Measurements from ENCODE around the gene CCDC93. TPM values are rescaled to one million over a fixed set of nuclear protein-coding genes. Genes with fewer than 3 reads are reported as not detected.

Gene CCDC93
- total and polyA plus RNA-seq, 2 experiments from 2014 or later, result 12.8 to 15.9 TPM

DNA sequence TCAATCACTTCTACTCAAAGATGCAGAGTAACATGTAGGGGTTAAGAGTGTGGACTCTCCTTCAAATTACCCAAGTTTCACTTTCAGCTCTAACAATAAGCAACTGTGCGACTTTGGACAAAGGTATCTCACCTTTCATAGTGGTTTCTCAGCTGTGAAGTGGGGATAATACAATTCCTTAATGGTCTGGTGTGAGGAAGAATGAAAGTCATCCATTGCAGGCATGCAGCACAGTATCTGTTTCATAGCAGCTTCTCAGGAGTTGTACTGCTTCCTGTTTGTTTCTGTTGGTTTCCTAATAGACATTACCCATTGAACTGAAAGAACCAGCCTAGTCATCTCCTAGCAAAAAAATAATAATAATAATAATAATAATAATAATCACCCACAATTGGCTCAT lies 125.0 kb downstream of the CCDC93 start:
- H3K4me3 ChIP-seq, result no peak overlapping the region
- H2AFZ ChIP-seq, result no peak overlapping the region
- no peaks in the 10 kb centered on the region for H3F3A ChIP-seq (ENCODE audit: insufficient read depth)
- no peak overlapping the region for H3K4me2 ChIP-seq (ENCODE audit: unreplicated experiment)
- no peaks in the 10 kb centered on the region for H3K4me1 ChIP-seq (ENCODE audit: insufficient read depth)
- WGBS, 2 experiments (ENCODE audit: low coverage in 1 of 2, low lambda C conversion rate in 2 of 2, missing lambda C conversion rate in 2 of 2), result 23 to 25% methylated on average over 1 of the region's 1 CpG
- peaks cover 6% of the 10 kb centered on the region; the same call in 1 of the 2 replicates for H3K27me3 ChIP-seq (replicated peaks; ENCODE audit: insufficient read depth)
- H3K9me2 ChIP-seq (ENCODE audit: insufficient read depth), result no peaks in the 10 kb centered on the region
- TF ChIP-seq EZH2 (IDR thresholded peaks at IDR 0.05; ENCODE audit: insufficient read depth, poor library complexity, severe bottlenecking) (no peak), EZH2phosphoT487 (IDR thresholded peaks at IDR 0.05; ENCODE audit: insufficient read depth, low read depth) (no peak)
- H3K36me3 ChIP-seq (ENCODE audit: low read depth), result no peaks in the 10 kb centered on the region
- DNase-seq, result no peak
- H4K20me1 ChIP-seq (ENCODE audit: insufficient read depth), result no peaks in the 10 kb centered on the region
- H3K9ac ChIP-seq, result no peak overlapping the region
- no peak overlapping the region for H3K27ac ChIP-seq
- in situ Hi-C loops (cut with MboI), result no loop called here
- no peaks in the 10 kb centered on the region for H3K79me2 ChIP-seq (ENCODE audit: insufficient read depth)
- no peaks in the 10 kb centered on the region for H3K9me3 ChIP-seq (ENCODE audit: low read depth)

DNA sequence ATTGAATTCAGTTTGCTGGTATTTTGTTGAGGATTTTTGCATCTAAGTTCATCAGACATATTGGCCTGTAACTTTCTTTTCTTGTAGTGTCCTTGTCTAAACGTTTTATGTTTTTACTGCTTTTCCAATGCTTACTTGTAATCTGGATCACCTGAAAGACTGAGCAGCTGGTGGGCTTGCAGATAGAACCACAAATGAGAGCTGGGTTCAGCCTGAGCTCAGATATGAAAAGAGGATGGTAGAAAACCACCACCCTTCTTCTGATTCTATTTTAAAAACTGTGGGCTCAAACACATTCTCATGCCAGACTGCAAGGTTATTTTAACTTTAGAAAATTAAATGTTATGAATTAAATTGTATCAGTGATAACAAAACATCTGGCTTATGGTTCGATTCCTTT lies 128.6 kb downstream of the CCDC93 start:
- no peak overlapping the region for H2AFZ ChIP-seq
- H3K9ac ChIP-seq, result no peak overlapping the region
- no peak overlapping the region for H3K4me3 ChIP-seq
- no peak overlapping the region for H3K27ac ChIP-seq
- in situ Hi-C loops (cut with MboI), result no loop called here
- no peak for DNase-seq
- WGBS, 2 experiments (ENCODE audit: low coverage in 1 of 2, low lambda C conversion rate in 2 of 2, missing lambda C conversion rate in 2 of 2), result 36 to 43% methylated on average over 2 of the region's 2 CpGs
- no peaks in the 10 kb centered on the region for H3K36me3 ChIP-seq (ENCODE audit: low read depth)
- no peaks in the 10 kb centered on the region for H3F3A ChIP-seq (ENCODE audit: insufficient read depth)
- H3K79me2 ChIP-seq (ENCODE audit: insufficient read depth), result no peaks in the 10 kb centered on the region
- H3K4me2 ChIP-seq (ENCODE audit: unreplicated experiment), result no peak overlapping the region
- H4K20me1 ChIP-seq (ENCODE audit: insufficient read depth), result no peaks in the 10 kb centered on the region
- no peaks in the 10 kb centered on the region for H3K9me2 ChIP-seq (ENCODE audit: insufficient read depth)
- H3K9me3 ChIP-seq (ENCODE audit: low read depth), result no peaks in the 10 kb centered on the region
- H3K4me1 ChIP-seq (ENCODE audit: insufficient read depth), result no peaks in the 10 kb centered on the region
- H3K27me3 ChIP-seq (replicated peaks; ENCODE audit: insufficient read depth), result peaks cover 6% of the 10 kb centered on the region; the same call in 1 of the 2 replicates
- no peak for TF ChIP-seq EZH2 (IDR thresholded peaks at IDR 0.05; ENCODE audit: insufficient read depth, poor library complexity, severe bottlenecking)
- no peak for TF ChIP-seq EZH2phosphoT487 (IDR thresholded peaks at IDR 0.05; ENCODE audit: insufficient read depth, low read depth)

- Histone ChIP-seq H4K20me1 (ENCODE audit: insufficient read depth) (no peaks in the 10 kb centered on the region), H3K4me1 (ENCODE audit: insufficient read depth) (no peaks in the 10 kb centered on the region), H3K27me3 (replicated peaks; ENCODE audit: insufficient read depth) (no peaks in the 10 kb centered on the region; the same call in 1 of the 2 replicates), H3K4me3 (no peak overlapping the region), H3K9ac (no peak overlapping the region), H3K9me2 (ENCODE audit: insufficient read depth) (no peaks in the 10 kb centered on the region), H3F3A (ENCODE audit: insufficient read depth) (no peaks in the 10 kb centered on the region), H3K36me3 (ENCODE audit: low read depth) (no peaks in the 10 kb centered on the region), H3K9me3 (ENCODE audit: low read depth) (no peaks in the 10 kb centered on the region), H3K27ac (no peak overlapping the region), H2AFZ (no peak overlapping the region), H3K4me2 (ENCODE audit: unreplicated experiment) (no peak overlapping the region), H3K79me2 (ENCODE audit: insufficient read depth) (no peaks in the 10 kb centered on the region)
- TF ChIP-seq EZH2phosphoT487 (IDR thresholded peaks at IDR 0.05; ENCODE audit: insufficient read depth, low read depth) (no peak), EZH2 (IDR thresholded peaks at IDR 0.05; ENCODE audit: insufficient read depth, poor library complexity, severe bottlenecking) (no peak)
- no peak for DNase-seq
- 63 to 64% methylated on average over 2 of the region's 2 CpGs for WGBS, 2 experiments (ENCODE audit: low coverage in 1 of 2, low lambda C conversion rate in 2 of 2, missing lambda C conversion rate in 2 of 2)
- in situ Hi-C loops (cut with MboI), result no loop called here
These were observed 134.9 kb downstream of the CCDC93 start for GRCh38 chr2:117879003-117879402.

DNA sequence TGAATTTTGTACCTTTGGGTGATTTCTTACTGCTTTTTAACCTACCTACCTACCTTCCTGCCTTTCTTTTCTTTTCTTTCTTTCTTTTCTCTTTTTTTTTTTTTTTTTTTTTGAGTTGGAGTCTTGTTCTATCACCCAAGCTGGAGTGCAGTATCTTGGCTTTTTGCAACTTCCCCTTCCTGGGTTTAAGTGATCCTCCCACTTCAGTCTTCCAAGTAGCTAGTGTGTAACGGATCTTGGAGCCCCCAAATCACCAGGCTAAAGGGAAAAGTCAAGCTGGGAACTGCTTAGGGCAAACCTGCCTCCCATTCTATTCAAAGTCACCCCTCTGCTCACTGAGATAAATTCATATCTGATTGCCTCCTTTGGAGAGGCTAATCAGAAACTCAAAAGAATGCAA lies 138.1 kb downstream of the CCDC93 start:
- no peak for DNase-seq
- TF ChIP-seq EZH2phosphoT487 (IDR thresholded peaks at IDR 0.05; ENCODE audit: insufficient read depth, low read depth) (no peak), EZH2 (IDR thresholded peaks at IDR 0.05; ENCODE audit: insufficient read depth, poor library complexity, severe bottlenecking) (no peak)
- 0% methylated on average over 1 of the region's 1 CpG for WGBS, 2 experiments (ENCODE audit: low coverage in 1 of 2, low lambda C conversion rate in 2 of 2, missing lambda C conversion rate in 2 of 2)

More for the DNA sequence above, 138.1 kb downstream of the CCDC93 start:
- no peaks in the 10 kb centered on the region for H3K9me2 ChIP-seq (ENCODE audit: insufficient read depth)
- H3K27me3 ChIP-seq (replicated peaks; ENCODE audit: insufficient read depth), result no peaks in the 10 kb centered on the region; the same call in 1 of the 2 replicates
- no peak overlapping the region for H2AFZ ChIP-seq
- no peaks in the 10 kb centered on the region for H3K9me3 ChIP-seq (ENCODE audit: low read depth)
- H4K20me1 ChIP-seq (ENCODE audit: insufficient read depth), result no peaks in the 10 kb centered on the region
- no peak overlapping the region for H3K4me2 ChIP-seq (ENCODE audit: unreplicated experiment)
- in situ Hi-C loops (cut with MboI), result no loop called here
- no peak overlapping the region for H3K27ac ChIP-seq
- no peak overlapping the region for H3K4me3 ChIP-seq
- H3K79me2 ChIP-seq (ENCODE audit: insufficient read depth), result no peaks in the 10 kb centered on the region
- no peaks in the 10 kb centered on the region for H3K4me1 ChIP-seq (ENCODE audit: insufficient read depth)
- no peaks in the 10 kb centered on the region for H3K36me3 ChIP-seq (ENCODE audit: low read depth)
- no peak overlapping the region for H3K9ac ChIP-seq
- no peaks in the 10 kb centered on the region for H3F3A ChIP-seq (ENCODE audit: insufficient read depth)

Small RNA genes lying within 50 kb of the gene (small RNA-seq; reads per million reads assigned to genes)
- not detected for gene RN7SL111P (ENCODE audit: low read depth, low replicate concordance)

Other genes starting within 250 kb of the CCDC93 start
- gene DDX18, start 199.4 kb downstream of the CCDC93 start, total RNA-seq (2014; rRNA removed; shearing (Covaris generic)), result 44.5 and 46.3 TPM in 2 replicates
- gene DDX18, start 199.4 kb downstream of the CCDC93 start, polyA plus RNA-seq (2016; fragmentation: Nextera tagmentation; extraction: Ambion mirVana), result 33.1 and 35.8 TPM in 2 replicates
- gene INSIG2, start 74.4 kb upstream of the CCDC93 start, total RNA-seq (2014; rRNA removed; shearing (Covaris generic)), result 13.0 and 21.0 TPM in 2 replicates
- 35.6 and 36.1 TPM in 2 replicates for gene INSIG2, start 74.4 kb upstream of the CCDC93 start, polyA plus RNA-seq (2016; fragmentation: Nextera tagmentation; extraction: Ambion mirVana)